Thoracic aorta (tissue), 2 donors: Measurements from ENCODE around the gene ZNF223. TPM values are rescaled to one million over a fixed set of nuclear protein-coding genes. Genes with fewer than 3 reads are reported as not detected.

Source experiments
- ATAC-seq: fragments of 150-250 bp; one replicate; pipeline ENCODE4 v1.8.0; 2017; ENCODE audit warnings: low read depth; ENCODE audit not compliant: insufficient number of reproducible peaks, low FRiP score
- DNase-seq: peaks from one replicate; pipeline ENCODE4 v3.0.0-alpha.2; 2020; ENCODE audit warnings: low spot score
- H3K27ac ChIP-seq, 2 donors: fragments of 200-600 bp; sonication (generic); 1 replicate in 1 of 2; 2 replicates in 1 of 2; pipeline ENCODE4 v1.5.1; 2016; ENCODE audit warnings: mild to moderate bottlenecking in 2 of 2, moderate library complexity in 2 of 2
- H3K27me3 ChIP-seq: fragments of 200-600 bp; sonication (generic); replicated peaks from 2 replicates; pipeline ENCODE4 v1.6.0; 2016; ENCODE audit warnings: mild to moderate bottlenecking; ENCODE audit not compliant: insufficient read depth
- H3K36me3 ChIP-seq: fragments of 200-600 bp; sonication (generic); one replicate; pipeline ENCODE4 v1.5.1; 2016
- H3K4me1 ChIP-seq, 2 donors: fragments of 200-600 bp; sonication (generic); 1 replicate in 1 of 2; 2 replicates in 1 of 2; pipeline versions ENCODE4 v1.5.1 to v1.6.0; 2016; ENCODE audit warnings: low read depth in 2 of 2, mild to moderate bottlenecking in 1 of 2; ENCODE audit not compliant: control insufficient read depth in 1 of 2
- H3K4me3 ChIP-seq: fragments of 200-600 bp; sonication (generic); 2 replicates; pipeline ENCODE4 v1.5.1; 2016; ENCODE audit warnings: mild to moderate bottlenecking
- H3K9me3 ChIP-seq: fragments of 200-600 bp; sonication (generic); 2 replicates; pipeline ENCODE4 v1.5.1; 2016
- CTCF ChIP-seq: fragments of 200-600 bp; sonication (generic); IDR thresholded peaks from one replicate; pipeline ENCODE4 v1.5.1; 2019; ENCODE audit warnings: antibody characterized with exemption
- total RNA-seq, 2 donors: library from RNA; depleted of rRNA; stranded (reverse); fragments of >200 nt; gene quantifications; one replicate each; pipeline versions ENCODE4 v1.1.0 to v1.2.3, GENCODE V29; 2016

ZNF223 gene
- total RNA-seq = 1 to 10 TPM; 2.0 to 6.6 TPM

- Histone ChIP-seq H3K4me3 (peak within 1 kb of the TSS; percentile 76), H3K9me3 (no peaks in the 10 kb centered on the region), H3K27me3 (no peaks in the 10 kb centered on the region), H3K27ac (peak within 1 kb of the TSS; percentile 55 to 56), H3K4me1 (peaks cover 5 to 16% of the 10 kb centered on the region in 2 donors), H3K36me3 (peaks cover 15% of the 10 kb centered on the region)
- DNase-seq (peak; percentile 80), ATAC-seq (peak; percentile 91)
- TF ChIP-seq CTCF = no peak
These were observed at the start of gene ZNF223 for GRCh38 chr19:44051650-44052402. Gene ZNF223 (plus strand): TSS chr19:44052036. CDS start chr19:44055177, 3,141 bp downstream.

- Histone ChIP-seq H3K9me3 (peaks cover 5% of the 10 kb centered on the region), H3K36me3 (peaks cover 7% of the 10 kb centered on the region), H3K27me3 (no peaks in the 10 kb centered on the region), H3K27ac (peak overlapping the region; percentile 65 to 75), H3K4me3 (peak overlapping the region; percentile 84), H3K4me1 (peaks cover 6 to 14% of the 10 kb centered on the region in 2 donors)
- no peak for TF ChIP-seq CTCF
- DNase-seq = no peak
- ATAC-seq = no peak
These were observed 49.6 kb upstream of the ZNF223 start for GRCh38 chr19:44002212-44002565.

- peak within 1 kb of the TSS; percentile 65 to 75 for H3K27ac ChIP-seq
- TF ChIP-seq CTCF = no peak
- peaks cover 6 to 14% of the 10 kb centered on the region in 2 donors for H3K4me1 ChIP-seq
- DNase-seq (peak; percentile 77), ATAC-seq (peak; percentile 95)
- H3K36me3 ChIP-seq = peaks cover 13% of the 10 kb centered on the region
- no peaks in the 10 kb centered on the region for H3K9me3 ChIP-seq
- H3K27me3 ChIP-seq = no peaks in the 10 kb centered on the region
- H3K4me3 ChIP-seq = peak within 1 kb of the TSS; percentile 84
These were observed 49.0 kb upstream of the ZNF223 start, which contains the start of gene ZNF230 for GRCh38 chr19:44002566-44003460. Gene ZNF230 (plus strand): TSS chr19:44002957. CDS start chr19:44007079, 4,122 bp downstream.

- H3K4me1 ChIP-seq = peaks cover 6 to 14% of the 10 kb centered on the region in 2 donors
- peaks cover 19% of the 10 kb centered on the region for H3K36me3 ChIP-seq
- H3K9me3 ChIP-seq = peaks cover 6% of the 10 kb centered on the region
- H3K27me3 ChIP-seq = no peaks in the 10 kb centered on the region
- TF ChIP-seq CTCF = no peak
- no peak for ATAC-seq
- H3K4me3 ChIP-seq = peak overlapping the region; percentile 84
- no peak for DNase-seq
- peak overlapping the region in 1 of 2 donors; percentile 40 for H3K27ac ChIP-seq
These were observed 48.3 kb upstream of the ZNF223 start for GRCh38 chr19:44003461-44004009.

GRCh38 chr19:44005973-44006372 is 45.9 kb upstream of the ZNF223 start:
- H3K27ac ChIP-seq = no peak overlapping the region
- H3K9me3 ChIP-seq = peaks cover 24% of the 10 kb centered on the region
- peaks cover 6 to 14% of the 10 kb centered on the region in 2 donors for H3K4me1 ChIP-seq
- ATAC-seq = no peak
- no peak for TF ChIP-seq CTCF
- no peaks in the 10 kb centered on the region for H3K27me3 ChIP-seq
- H3K36me3 ChIP-seq = peaks cover 43% of the 10 kb centered on the region
- no peak for DNase-seq
- no peak overlapping the region for H3K4me3 ChIP-seq
